OCI-LY1 (cell line): Measurements from ENCODE around the gene MTOR.

Experiments
- H2AFZ ChIP-seq: fragments of 200-600 bp; sonication (generic), shearing (Covaris generic); 2 replicates; pipeline ENCODE4 v1.6.0; 2014; ENCODE audit warnings: antibody characterized with exemption, mild to moderate bottlenecking, low read length
- H3F3A ChIP-seq: fragments of 200-600 bp; sonication (generic), shearing (Covaris generic); 2 replicates; pipeline ENCODE4 v1.6.0; 2014; ENCODE audit warnings: mild to moderate bottlenecking, antibody characterized with exemption, low read length, moderate library complexity; ENCODE audit not compliant: insufficient read depth
- H3K27ac ChIP-seq: fragments of 200-600 bp; sonication (generic); 2 replicates; pipeline ENCODE4 v1.5.1; 2014; ENCODE audit warnings: low read length, mixed run types, mild to moderate bottlenecking, low read depth; ENCODE audit not compliant: poor library complexity, severe bottlenecking
- H3K27me3 ChIP-seq: fragments of 200-600 bp; sonication (generic); 2 replicates; pipeline ENCODE4 v1.6.0; 2014; ENCODE audit warnings: antibody characterized with exemption, mild to moderate bottlenecking, low read length, moderate library complexity; ENCODE audit not compliant: insufficient read depth
- H3K36me3 ChIP-seq: fragments of 200-600 bp; sonication (generic); 2 replicates; pipeline ENCODE4 v1.6.1; 2014; ENCODE audit warnings: mild to moderate bottlenecking, antibody characterized with exemption, low read length, moderate library complexity, mixed read lengths; ENCODE audit not compliant: insufficient read depth
- H3K4me1 ChIP-seq: fragments of 200-600 bp; sonication (generic); 2 replicates; pipeline ENCODE4 v1.5.1; 2014; ENCODE audit warnings: mild to moderate bottlenecking, low read length, moderate library complexity; ENCODE audit not compliant: insufficient read depth, severe bottlenecking
- H3K4me2 ChIP-seq: fragments of 200-600 bp; sonication (generic), shearing (Covaris generic); 2 replicates; pipeline ENCODE4 v1.6.1; 2014; ENCODE audit warnings: low read length
- H3K4me3 ChIP-seq: fragments of 200-600 bp; sonication (generic); 2 replicates; pipeline ENCODE4 v1.5.1; 2014; ENCODE audit warnings: low read length, low read depth, mild to moderate bottlenecking, mixed read lengths; ENCODE audit not compliant: poor library complexity, severe bottlenecking
- H3K79me2 ChIP-seq: fragments of 200-600 bp; shearing (Covaris generic); 2 replicates; pipeline ENCODE4 v1.6.1; 2016; ENCODE audit warnings: mixed run types, low read length, mixed read lengths; ENCODE audit not compliant: insufficient read depth
- H3K9ac ChIP-seq: fragments of 200-600 bp; sonication (generic), shearing (Covaris generic); 2 replicates; pipeline ENCODE4 v1.6.1; 2014; ENCODE audit warnings: mild to moderate bottlenecking, low read length, mixed read lengths
- H3K9me2 ChIP-seq: fragments of 200-600 bp; sonication (generic), shearing (Covaris generic); 2 replicates; pipeline ENCODE4 v1.6.1; 2014; ENCODE audit warnings: low read depth, mild to moderate bottlenecking, low read length, mixed read lengths
- H3K9me3 ChIP-seq: fragments of 200-600 bp; shearing (Covaris generic); 2 replicates; pipeline ENCODE4 v1.6.1; 2014; ENCODE audit warnings: low read length, mixed read lengths
- H4K20me1 ChIP-seq: fragments of 200-600 bp; sonication (generic), shearing (Covaris generic); 2 replicates; pipeline ENCODE4 v1.6.0; 2016; ENCODE audit warnings: mild to moderate bottlenecking, low read length; ENCODE audit not compliant: insufficient read depth
- CTCF ChIP-seq: fragments of 200-600 bp; sonication (generic), shearing (Covaris generic); IDR thresholded peaks from 2 replicates; pipeline ENCODE4 v1.5.1; 2017; ENCODE audit warnings: mild to moderate bottlenecking, antibody characterized with exemption, low read length, moderate library complexity, mixed read lengths
- EZH2 ChIP-seq: fragments of 200-600 bp; sonication (generic), shearing (Covaris generic); IDR thresholded peaks from 2 replicates; pipeline ENCODE4 v1.8.0; 2017; ENCODE audit warnings: borderline replicate concordance, mixed run types, mild to moderate bottlenecking, antibody characterized with exemption, low read length, moderate library complexity, mixed read lengths

The MTOR gene

GRCh38 chr1:11067716-11068599 lies 194.4 kb downstream of the MTOR start:
- H3K4me3 ChIP-seq, result no peak overlapping the region
- H4K20me1 ChIP-seq, result no peaks in the 10 kb centered on the region
- no peaks in the 10 kb centered on the region for H3F3A ChIP-seq
- H2AFZ ChIP-seq, result no peak overlapping the region
- no peak overlapping the region for H3K9ac ChIP-seq
- TF ChIP-seq EZH2, result no peak
- TF ChIP-seq CTCF, result no peak
- no peaks in the 10 kb centered on the region for H3K79me2 ChIP-seq
- H3K4me1 ChIP-seq, result peaks cover 11% of the 10 kb centered on the region
- no peaks in the 10 kb centered on the region for H3K9me2 ChIP-seq
- H3K9me3 ChIP-seq, result no peaks in the 10 kb centered on the region
- H3K27me3 ChIP-seq, result no peaks in the 10 kb centered on the region
- peaks cover 84% of the 10 kb centered on the region for H3K36me3 ChIP-seq
- H3K4me2 ChIP-seq, result no peak overlapping the region
- H3K27ac ChIP-seq, result no peak overlapping the region

GRCh38 chr1:11065796-11066195 lies 196.6 kb downstream of the MTOR start:
- H3K36me3 ChIP-seq, result peaks cover 66% of the 10 kb centered on the region

GRCh38 chr1:11064942-11065341 lies 197.4 kb downstream of the MTOR start:
- Histone ChIP-seq H3K9me2 (no peaks in the 10 kb centered on the region), H3K4me3 (no peak overlapping the region), H3F3A (no peaks in the 10 kb centered on the region), H3K4me2 (no peak overlapping the region), H3K9ac (no peak overlapping the region), H3K9me3 (no peaks in the 10 kb centered on the region), H3K27me3 (no peaks in the 10 kb centered on the region), H3K36me3 (peaks cover 59% of the 10 kb centered on the region), H2AFZ (no peak overlapping the region), H3K4me1 (peaks cover 13% of the 10 kb centered on the region), H3K27ac (no peak overlapping the region), H4K20me1 (no peaks in the 10 kb centered on the region), H3K79me2 (peaks cover 6% of the 10 kb centered on the region; the same call in 1 of the 2 replicates)
- TF ChIP-seq CTCF, result no peak
- TF ChIP-seq EZH2, result no peak

More at GRCh38 chr1:11065796-11066195, 196.6 kb downstream of the MTOR start:
- Histone ChIP-seq H4K20me1 (no peaks in the 10 kb centered on the region), H3K4me1 (peaks cover 10% of the 10 kb centered on the region), H2AFZ (no peak overlapping the region), H3K4me3 (no peak overlapping the region), H3K9me2 (no peaks in the 10 kb centered on the region), H3F3A (no peaks in the 10 kb centered on the region), H3K9me3 (no peaks in the 10 kb centered on the region), H3K27ac (no peak overlapping the region), H3K9ac (no peak overlapping the region), H3K4me2 (no peak overlapping the region), H3K27me3 (no peaks in the 10 kb centered on the region), H3K79me2 (peaks cover 2% of the 10 kb centered on the region; the same call in 1 of the 2 replicates)
- no peak for TF ChIP-seq EZH2
- TF ChIP-seq CTCF, result no peak
